DND-41 (cell line): ENCODE results near the gene PRRC2B.

Source experiments
- CTCF ChIP-seq: IDR thresholded peaks from 2 replicates; pipeline ENCODE4 v1.5.1; 2012; ENCODE audit warnings: borderline replicate concordance, low read length, moderate library complexity, mild to moderate bottlenecking; ENCODE audit not compliant: poor library complexity, severe bottlenecking; ENCODE audit errors: extremely low read depth
- EZH2 ChIP-seq: IDR thresholded peaks from 3 replicates; pipeline ENCODE4 v1.6.1; 2012; ENCODE audit warnings: borderline replicate concordance, low read depth, mild to moderate bottlenecking, moderate library complexity, low read length, inconsistent platforms; ENCODE audit not compliant: severe bottlenecking

DNA sequence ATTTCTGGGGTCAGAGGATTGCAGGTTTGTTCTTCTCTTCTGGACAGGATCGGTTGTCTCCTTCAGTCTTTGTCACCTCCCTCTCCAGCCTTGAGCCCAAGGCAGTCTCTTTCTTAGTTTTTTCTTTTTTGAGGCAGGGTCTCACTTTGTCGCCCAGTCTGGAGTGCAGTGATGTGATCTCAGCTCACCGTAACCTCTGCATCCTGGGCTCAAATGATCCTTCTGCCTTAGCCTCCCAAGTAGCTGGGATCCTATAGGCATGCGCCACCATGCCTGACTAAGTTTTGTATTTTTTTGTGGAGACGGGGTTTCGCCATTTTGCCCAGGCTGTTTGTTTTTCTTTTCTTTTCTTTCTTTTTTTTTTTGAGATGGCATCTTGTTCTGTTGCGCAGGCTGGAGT is 6.1 kb downstream of the PRRC2B start:
- TF ChIP-seq CTCF = no peak
- TF ChIP-seq EZH2 = no peak
